Lung (tissue), 13 donors: Measurements from ENCODE around the gene EME2. TPM values are rescaled to one million over a fixed set of nuclear protein-coding genes. Genes with fewer than 3 reads are reported as not detected.

Source experiments
- ATAC-seq: fragments of 200-7000 bp; cut with Tn5 transposase; one replicate; pipeline ENCODE4 v1.9.1; 2020; ENCODE audit warnings: moderate number of reproducible peaks; ENCODE audit not compliant: insufficient read depth, low FRiP score
- DNase-seq, 3 donors: peaks; one replicate each; pipeline ENCODE4 v3.0.0-alpha.2; 2013 to 2017
- H3K27ac ChIP-seq, 2 donors: one replicate each; pipeline ENCODE4 v1.5.1; 2013; ENCODE audit warnings: mild to moderate bottlenecking in 2 of 2, moderate library complexity in 2 of 2, control low read depth in 1 of 2, inconsistent platforms in 1 of 2, low read depth in 1 of 2, low read length in 1 of 2
- H3K27me3 ChIP-seq, 3 donors: one replicate each; pipeline ENCODE4 v1.5.1; 2013; ENCODE audit warnings: low read length in 2 of 3; ENCODE audit not compliant: control insufficient read depth in 3 of 3, insufficient read depth in 3 of 3
- H3K36me3 ChIP-seq, 4 donors: one replicate each; pipeline ENCODE4 v1.5.1; 2013; ENCODE audit warnings: low read length in 4 of 4, mild to moderate bottlenecking in 1 of 4, moderate library complexity in 1 of 4; ENCODE audit not compliant: control insufficient read depth in 4 of 4, insufficient read depth in 4 of 4
- H3K4me1 ChIP-seq, 5 donors: one replicate each; pipeline ENCODE4 v1.5.1; 2013; ENCODE audit warnings: low read length in 5 of 5, mild to moderate bottlenecking in 2 of 5, moderate library complexity in 1 of 5; ENCODE audit not compliant: control insufficient read depth in 5 of 5, insufficient read depth in 5 of 5
- H3K4me3 ChIP-seq: one replicate; pipeline ENCODE4 v1.5.1; 2013; ENCODE audit warnings: mild to moderate bottlenecking, control low read depth, moderate library complexity
- H3K9ac ChIP-seq, 2 donors: one replicate each; pipeline ENCODE4 v1.5.1; 2013; ENCODE audit warnings: low read length in 2 of 2, control low read depth in 1 of 2; ENCODE audit not compliant: insufficient read depth in 1 of 2
- H3K9me3 ChIP-seq, 4 donors: one replicate each; pipeline ENCODE4 v1.5.1; 2013; ENCODE audit warnings: low read length in 3 of 4, mild to moderate bottlenecking in 1 of 4, moderate library complexity in 1 of 4; ENCODE audit not compliant: control insufficient read depth in 4 of 4, insufficient read depth in 3 of 4
- CTCF ChIP-seq: IDR thresholded peaks from 2 replicates; pipeline ENCODE4 v1.5.1; 2012; ENCODE audit warnings: mild to moderate bottlenecking; ENCODE audit errors: control extremely low read depth, extremely low read depth
- WGBS, 2 donors: extraction: QIAGEN DNeasy Blood & Tissue Kit; methylation state at CpG; one replicate each; pipeline ENCODE4 v1.1.7; 2013; 5-methylcytosine and 5-hydroxymethylcytosine counted together
- polyA plus RNA-seq, 2 donors: library from polyadenylated mRNA; stranded (reverse); fragments of 200-250 nt; gene quantifications; one replicate each; pipeline ENCODE4 v1.2.1, GENCODE V29; 2013
- small RNA-seq: library from RNA; depleted of rRNA; stranded (forward); fragments of <200 nt; gene quantifications from one replicate; pipeline ENCODE3, GENCODE V24; 2014; ENCODE audit warnings: low replicate concordance
- total RNA-seq, 2 donors: library from RNA; depleted of rRNA in 1 of 2; stranded (reverse); fragments of >200 nt in 1 of 2; gene quantifications; one replicate each; pipeline ENCODE4 v1.2.1, GENCODE V29; 2014 to 2021
- donor health status: control.
- donor health status: control.
- donor health status: Bipolar disorder and iron deficiency.
- donor health status: healthy.
- donor health status: DM: yes; HTN: yes; CAD: no.

Gene EME2
- total and polyA plus RNA-seq, 4 donors, result 8.6 to 30.2 (median 9.8) TPM

GRCh38 chr16:1823821-1824220, 51.2 kb downstream of the EME2 start:
- DNase-seq (peak; percentile 40 to 67 (median 49)), ATAC-seq (no peak)
- no peak overlapping the region for H3K4me3 ChIP-seq
- whole genome bisulfite sequencing, 2 donors, result 78 to 81% methylated on average over 9 of the region's 9 CpGs
- no peak overlapping the region for H3K9ac ChIP-seq
- H3K36me3 ChIP-seq, result peaks cover 0 to 32% (median 9%) of the 10 kb centered on the region in 4 donors
- no peaks in the 10 kb centered on the region for H3K9me3 ChIP-seq
- TF ChIP-seq CTCF, result no peak
- H3K27me3 ChIP-seq, result no peaks in the 10 kb centered on the region
- peaks cover 5 to 20% (median 6%) of the 10 kb centered on the region in 5 donors for H3K4me1 ChIP-seq
- H3K27ac ChIP-seq, result no peak overlapping the region

GRCh38 chr16:1825381-1825863, 52.8 kb downstream of the EME2 start:
- no peak for ATAC-seq
- no peak for DNase-seq
- H3K4me3 ChIP-seq, result peak overlapping the region; percentile 62
- peaks cover 0 to 23% (median 7%) of the 10 kb centered on the region in 4 donors for H3K36me3 ChIP-seq
- no peak overlapping the region for H3K9ac ChIP-seq
- peak overlapping the region in 1 of 2 donors; percentile 86 for H3K27ac ChIP-seq
- WGBS, 2 donors, result 57 to 65% methylated on average over 15 of the region's 15 CpGs
- no peaks in the 10 kb centered on the region for H3K27me3 ChIP-seq
- H3K4me1 ChIP-seq, result peaks cover 6 to 26% (median 10%) of the 10 kb centered on the region in 5 donors
- no peaks in the 10 kb centered on the region for H3K9me3 ChIP-seq
- no peak for TF ChIP-seq CTCF

Small RNA genes within 50 kb of the gene (small RNA-seq; reads per million reads assigned to genes)
- gene MIR3177, result 0.06 reads per million

Other genes starting within 250 kb of the EME2 start
- gene TMEM204, start 239.1 kb upstream of the EME2 start, total RNA-seq, result 10 to 100 TPM; 24.7 to 49.2 TPM
- gene TMEM204, start 239.1 kb upstream of the EME2 start, polyA plus RNA-seq, result 100 to 1,000 TPM in 1 of 2 donors, 10 to 100 TPM in 1; 31.6 to 116 TPM
- gene IFT140, start 160.7 kb upstream of the EME2 start, total RNA-seq, result 10 to 100 TPM; 42.4 to 48.5 TPM
- 10 to 100 TPM; 13.6 to 24.8 TPM for gene IFT140, start 160.7 kb upstream of the EME2 start, polyA plus RNA-seq
- gene CRAMP1, start 160.4 kb upstream of the EME2 start, total RNA-seq, result 10 to 100 TPM; 16.3 to 20.4 TPM
- 1 to 10 TPM; 6.6 to 8.7 TPM for gene CRAMP1, start 160.4 kb upstream of the EME2 start, polyA plus RNA-seq
- 10 to 100 TPM; 53.4 to 71.9 TPM for gene JPT2, start 94.5 kb upstream of the EME2 start, total RNA-seq
- 10 to 100 TPM; 28.7 to 49.7 TPM for gene JPT2, start 94.5 kb upstream of the EME2 start, polyA plus RNA-seq
- 10 to 100 TPM; 51.5 to 75.7 TPM for gene MAPK8IP3, start 66.6 kb upstream of the EME2 start, total RNA-seq
- gene MAPK8IP3, start 66.6 kb upstream of the EME2 start, polyA plus RNA-seq, result 10 to 100 TPM; 40.3 to 76.7 TPM
- 10 to 100 TPM; 25.1 to 66.1 TPM for gene NME3, start 1.3 kb upstream of the EME2 start, total RNA-seq
- 100 to 1,000 TPM in 1 of 2 donors, 10 to 100 TPM in 1; 67.6 to 197 TPM for gene NME3, start 1.3 kb upstream of the EME2 start, polyA plus RNA-seq
- 10 to 100 TPM; 40.1 to 90.7 TPM for gene MRPS34, start 324 bp downstream of the EME2 start, total RNA-seq
- 100 to 1,000 TPM; 110 TPM for gene MRPS34, start 324 bp downstream of the EME2 start, polyA plus RNA-seq
- gene SPSB3, start 9.8 kb downstream of the EME2 start, total RNA-seq, result 10 to 100 TPM; 39.8 to 55.3 TPM
- 10 to 100 TPM; 46.5 to 76.1 TPM for gene SPSB3, start 9.8 kb downstream of the EME2 start, polyA plus RNA-seq
- gene NUBP2, start 10.2 kb downstream of the EME2 start, total RNA-seq, result 10 to 100 TPM; 38.9 to 64.2 TPM
- gene NUBP2, start 10.2 kb downstream of the EME2 start, polyA plus RNA-seq, result 10 to 100 TPM; 67.1 to 70.2 TPM
- gene IGFALS, start 20.9 kb downstream of the EME2 start, total RNA-seq, result 1 to 10 TPM; 1.4 to 4.4 TPM
- gene IGFALS, start 20.9 kb downstream of the EME2 start, polyA plus RNA-seq, result 1 to 10 TPM; 1.2 to 1.7 TPM
- 10 to 100 TPM; 51.2 to 69.3 TPM for gene HAGH, start 54.0 kb downstream of the EME2 start, total RNA-seq
- 10 to 100 TPM; 91.2 to 99.7 TPM for gene HAGH, start 54.0 kb downstream of the EME2 start, polyA plus RNA-seq
- gene FAHD1, start 54.4 kb downstream of the EME2 start, total RNA-seq, result 10 to 100 TPM; 24.5 to 26.8 TPM
- gene FAHD1, start 54.4 kb downstream of the EME2 start, polyA plus RNA-seq, result 10 to 100 TPM; 17.2 to 32.1 TPM
- gene MEIOB, start 99.4 kb downstream of the EME2 start, total RNA-seq, result under 1 TPM in 1 of 2 donors, not detected in 1; 0.21 TPM
- under 1 TPM in 1 of 2 donors, not detected in 1; 0.28 TPM for gene MEIOB, start 99.4 kb downstream of the EME2 start, polyA plus RNA-seq
- gene HS3ST6, start 145.6 kb downstream of the EME2 start, total RNA-seq, result 1 to 10 TPM in 1 of 2 donors, under 1 TPM in 1; 0.40 to 5.9 TPM
- 1 to 10 TPM in 1 of 2 donors, under 1 TPM in 1; 0.71 to 2.1 TPM for gene HS3ST6, start 145.6 kb downstream of the EME2 start, polyA plus RNA-seq
- gene MSRB1, start 170.4 kb downstream of the EME2 start, total RNA-seq, result 10 to 100 TPM; 11.1 to 52.1 TPM
- gene MSRB1, start 170.4 kb downstream of the EME2 start, polyA plus RNA-seq, result 100 to 1,000 TPM in 1 of 2 donors, 10 to 100 TPM in 1; 50.2 to 164 TPM
- gene RPL3L, start 181.9 kb downstream of the EME2 start, total RNA-seq, result not detected
- under 1 TPM; 0.01 to 0.04 TPM for gene RPL3L, start 181.9 kb downstream of the EME2 start, polyA plus RNA-seq
- 100 to 1,000 TPM; 107 to 124 TPM for gene NDUFB10, start 186.7 kb downstream of the EME2 start, total RNA-seq
- gene NDUFB10, start 186.7 kb downstream of the EME2 start, polyA plus RNA-seq, result 100 to 1,000 TPM; 139 to 187 TPM
- gene RPS2, start 192.0 kb downstream of the EME2 start, total RNA-seq, result 1,000 to 10,000 TPM; 1,331 to 2,412 TPM
- 1,000 to 10,000 TPM; 3,147 to 5,214 TPM for gene RPS2, start 192.0 kb downstream of the EME2 start, polyA plus RNA-seq
- gene RNF151, start 194.0 kb downstream of the EME2 start, total RNA-seq, result not detected
- gene RNF151, start 194.0 kb downstream of the EME2 start, polyA plus RNA-seq, result under 1 TPM in 1 of 2 donors, not detected in 1; 0.15 TPM
- gene TBL3, start 199.2 kb downstream of the EME2 start, total RNA-seq, result 10 to 100 TPM; 23.9 to 35.4 TPM
- gene TBL3, start 199.2 kb downstream of the EME2 start, polyA plus RNA-seq, result 10 to 100 TPM; 52.8 to 58.8 TPM
- gene NOXO1, start 208.7 kb downstream of the EME2 start, total RNA-seq, result 1 to 10 TPM in 1 of 2 donors, under 1 TPM in 1; 0.28 to 4.5 TPM
- 1 to 10 TPM; 2.0 to 7.3 TPM for gene NOXO1, start 208.7 kb downstream of the EME2 start, polyA plus RNA-seq
- gene GFER, start 211.4 kb downstream of the EME2 start, total RNA-seq, result 10 to 100 TPM in 1 of 2 donors, 1 to 10 TPM in 1; 7.4 to 32.6 TPM
- 10 to 100 TPM; 18.6 to 63.5 TPM for gene GFER, start 211.4 kb downstream of the EME2 start, polyA plus RNA-seq
- gene SYNGR3, start 217.2 kb downstream of the EME2 start, total RNA-seq, result under 1 TPM; 0.40 to 0.46 TPM
- gene SYNGR3, start 217.2 kb downstream of the EME2 start, polyA plus RNA-seq, result under 1 TPM; 0.10 to 0.69 TPM
- 10 to 100 TPM; 13.9 to 49.8 TPM for gene ZNF598, start 237.0 kb downstream of the EME2 start, total RNA-seq
- 10 to 100 TPM; 29.1 to 42.8 TPM for gene ZNF598, start 237.0 kb downstream of the EME2 start, polyA plus RNA-seq
- gene NPW, start 247.0 kb downstream of the EME2 start, total RNA-seq, result 1 to 10 TPM in 1 of 2 donors, under 1 TPM in 1; 0.71 to 1.3 TPM
- gene NPW, start 247.0 kb downstream of the EME2 start, polyA plus RNA-seq, result under 1 TPM; 0.12 to 0.34 TPM